Breast epithelium (tissue), 3 donors: ENCODE data around the gene EXOSC5.

Experiments
- CTCF ChIP-seq, 3 donors: fragments of 450-650 bp; IDR thresholded peaks; one replicate each; pipeline ENCODE4 v1.5.1; 2016 to 2017; ENCODE audit warnings: antibody characterized with exemption in 3 of 3, mild to moderate bottlenecking in 3 of 3, moderate library complexity in 3 of 3
- POLR2A ChIP-seq: fragments of 450-650 bp; IDR thresholded peaks from one replicate; pipeline ENCODE4 v1.6.1; 2016; ENCODE audit warnings: antibody characterized with exemption, mild to moderate bottlenecking, moderate library complexity
- POLR2AphosphoS5 ChIP-seq, 3 donors: sonication (generic); formaldehyde crosslinking; IDR thresholded peaks; one replicate each; pipeline ENCODE4 v1.6.1; 2017; ENCODE audit warnings: antibody characterized with exemption in 3 of 3

- TF ChIP-seq CTCF (IDR thresholded peaks at IDR 0.05), result no peak
- TF ChIP-seq POLR2AphosphoS5 (IDR thresholded peaks at IDR 0.05), result no peak
- no peak for TF ChIP-seq POLR2A
These were observed 4.9 kb upstream of the EXOSC5 start for GRCh38 chr19:41402010-41402409.
